22Rv1 (cell line): ENCODE data around the gene CHMP2B.
A peak's percentile ranks its signal among the peaks of the same experiment; 100 is the strongest.
"Not testable (repeated sequence)": the region's sequence is repeated elsewhere in the genome, so short reads cannot be mapped to it uniquely, and the experiment has no call there.

Experiments used
- H3K27ac ChIP-seq: fragments of 450-650 bp; 2 replicates; pipeline ENCODE4 v1.5.1; 2017
- CTCF ChIP-seq: fragments of 450-650 bp; IDR thresholded peaks from 2 replicates; pipeline ENCODE4 v1.5.1; 2017; ENCODE audit warnings: mild to moderate bottlenecking
- ZFX ChIP-seq: fragments of 450-650 bp; IDR thresholded peaks from 2 replicates; pipeline ENCODE4 v1.6.1; 2017; ENCODE audit warnings: antibody characterized with exemption, borderline replicate concordance

CHMP2B gene

DNA sequence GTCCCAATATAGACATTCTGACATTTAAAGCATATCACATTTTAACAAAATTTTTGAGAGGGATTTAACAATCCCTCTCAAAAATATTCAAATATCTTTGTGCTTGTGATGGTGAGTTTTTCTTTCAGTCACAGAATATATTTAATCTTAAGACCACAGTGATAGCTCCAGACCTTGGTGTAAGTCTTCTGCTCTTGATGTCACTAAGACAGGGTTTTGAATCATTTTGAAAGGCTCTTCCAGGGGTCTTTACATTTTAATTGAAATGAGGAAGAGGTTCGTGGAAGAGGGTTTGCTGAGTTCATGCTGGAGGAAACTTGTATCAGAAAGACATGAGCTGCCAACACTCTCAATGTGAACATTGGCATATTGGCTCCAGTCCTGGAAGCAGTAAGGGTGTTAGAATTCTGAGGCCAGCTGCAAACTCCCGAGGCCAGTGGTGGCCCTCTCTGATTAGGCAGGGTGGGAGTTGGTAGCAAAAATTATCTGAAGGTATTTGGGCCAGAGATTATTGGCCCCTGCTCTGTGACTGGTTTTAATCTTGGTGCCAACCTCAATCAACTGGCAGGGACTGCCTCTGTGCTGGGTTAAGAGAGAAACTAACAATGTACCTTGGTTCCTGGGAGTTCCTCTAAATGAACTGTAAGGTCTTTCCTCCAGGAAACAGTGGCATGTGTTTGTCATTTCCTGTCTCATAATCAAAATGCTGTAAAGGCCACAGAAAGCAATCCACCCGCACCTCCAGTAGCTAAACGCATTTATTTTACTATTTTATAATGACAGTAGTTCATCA is 44.0 kb downstream of the CHMP2B start:
- no peak overlapping the region for H3K27ac ChIP-seq
- TF ChIP-seq ZFX: no peak
- no peak for TF ChIP-seq CTCF

GRCh38 chr3:87272718-87273341 is 45.7 kb downstream of the CHMP2B start:
- TF ChIP-seq CTCF (no peak), ZFX (no peak)
- H3K27ac ChIP-seq: no peak overlapping the region

- no peak for TF ChIP-seq CTCF
- TF ChIP-seq ZFX: no peak
- no peak within 1 kb of the TSS for H3K27ac ChIP-seq
Measured at GRCh38 chr3:87276484-87276883, 49.4 kb downstream of the CHMP2B start, which contains the start of gene POU1F1. Gene POU1F1, minus strand, starts transcription at chr3:87276584. Its CDS starts 122 bp downstream, at chr3:87276462.

DNA sequence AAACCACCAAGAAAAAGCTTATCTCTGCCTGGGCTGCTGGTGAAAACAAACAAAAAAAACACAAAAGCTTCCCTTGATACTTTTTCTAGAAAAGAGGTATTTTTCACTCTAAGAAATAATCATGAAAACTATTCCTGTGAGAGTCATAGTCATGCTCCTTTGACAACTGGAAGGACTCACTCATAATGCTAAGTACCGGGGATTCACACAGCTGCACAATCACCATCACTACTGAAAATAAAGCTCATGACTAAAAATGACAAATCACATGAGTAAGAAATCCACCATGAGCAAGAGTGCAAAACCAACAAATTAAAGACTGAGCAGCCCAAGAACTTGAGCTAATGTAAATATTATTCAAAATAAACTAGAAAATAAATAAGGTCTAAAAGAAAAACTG is 59.9 kb downstream of the CHMP2B start:
- H3K27ac ChIP-seq: no peak overlapping the region
- TF ChIP-seq CTCF (no peak), ZFX (no peak)

DNA sequence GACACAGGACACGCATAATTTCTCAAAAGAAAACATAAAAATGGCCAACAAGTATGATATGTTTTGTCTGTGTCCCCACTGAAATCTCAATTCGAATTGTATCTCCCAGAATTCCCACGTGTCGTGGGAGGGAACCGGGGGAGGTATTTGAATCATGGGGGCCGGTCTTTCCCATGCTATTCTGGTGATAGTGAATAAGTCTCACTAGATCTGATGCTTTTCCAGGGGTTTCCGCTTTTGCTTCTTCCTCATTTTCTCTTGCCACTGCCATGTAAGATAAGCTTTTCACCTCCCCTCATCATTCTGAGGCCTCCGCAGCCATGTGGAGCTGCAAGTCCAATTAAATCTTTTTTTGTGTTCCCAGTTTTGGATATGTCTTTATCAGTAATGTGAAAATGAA is 61.3 kb downstream of the CHMP2B start:
- H3K27ac ChIP-seq: no peak overlapping the region
- TF ChIP-seq ZFX: no peak
- TF ChIP-seq CTCF: no peak

- TF ChIP-seq ZFX (no peak), CTCF (peak; percentile 82)
- H3K27ac ChIP-seq: no peak overlapping the region
Measured at GRCh38 chr3:87298111-87298718, 71.1 kb downstream of the CHMP2B start.

GRCh38 chr3:87305031-87305430 is 77.9 kb downstream of the CHMP2B start:
- not testable (repeated sequence) for H3K27ac ChIP-seq
